Cardiac muscle cell (in vitro differentiated cells and primary cell): ENCODE data around the gene NXPH1. TPM values are rescaled to one million over a fixed set of nuclear protein-coding genes. Genes with fewer than 3 reads are reported as not detected.

Experiments used
- DNase-seq, 2 donors: peaks; one replicate each; pipeline versions ENCODE4 v3.0.0 to v3.0.0-alpha.2; 2010 to 2017; ENCODE audit warnings: low read depth in 1 of 2, low spot score in 1 of 2
- H3K27ac ChIP-seq: fragments of 200-600 bp; sonication (generic); 2 replicates; pipeline ENCODE4 v1.5.1; 2016
- H3K27me3 ChIP-seq: fragments of 200-600 bp; sonication (generic); 2 replicates; pipeline ENCODE4 v1.6.0; 2016; ENCODE audit warnings: control low read depth
- H3K36me3 ChIP-seq: fragments of 200-600 bp; sonication (generic); 2 replicates; pipeline ENCODE4 v1.5.1; 2016; ENCODE audit warnings: control low read depth
- H3K4me1 ChIP-seq: fragments of 200-600 bp; sonication (generic); 2 replicates; pipeline ENCODE4 v1.8.1; 2017; ENCODE audit warnings: low read depth, mild to moderate bottlenecking, mixed run types
- H3K4me3 ChIP-seq: fragments of 200-600 bp; sonication (generic); 2 replicates; pipeline ENCODE4 v1.5.1; 2016; ENCODE audit warnings: mild to moderate bottlenecking
- H3K9me3 ChIP-seq: fragments of 200-600 bp; sonication (generic); 2 replicates; pipeline ENCODE4 v1.5.1; 2017; ENCODE audit warnings: low read depth, mild to moderate bottlenecking, control low read depth
- polyA plus RNA-seq: library from polyadenylated mRNA; unstranded; fragments of >200 nt; fragmentation: Nextera tagmentation; extraction: Ambion mirVana; gene quantifications from 2 replicates; pipeline ENCODE4 v1.2.1, GENCODE V29; 2016
- total RNA-seq: library from RNA; depleted of rRNA; stranded (reverse); fragments of >200 nt; gene quantifications from 2 replicates; pipeline ENCODE4 v1.2.3, GENCODE V29; 2016
- TF ChIP-seq, protein P1 (sequence below): IDR thresholded peaks from 2 replicates; pipeline ENCODE4 v1.5.1; 2012; ENCODE audit warnings: low read depth, mild to moderate bottlenecking, low read length

The NXPH1 gene
- total and polyA plus RNA-seq, 2 experiments from 2014 or later = 0.95 to 1.7 TPM

DNA sequence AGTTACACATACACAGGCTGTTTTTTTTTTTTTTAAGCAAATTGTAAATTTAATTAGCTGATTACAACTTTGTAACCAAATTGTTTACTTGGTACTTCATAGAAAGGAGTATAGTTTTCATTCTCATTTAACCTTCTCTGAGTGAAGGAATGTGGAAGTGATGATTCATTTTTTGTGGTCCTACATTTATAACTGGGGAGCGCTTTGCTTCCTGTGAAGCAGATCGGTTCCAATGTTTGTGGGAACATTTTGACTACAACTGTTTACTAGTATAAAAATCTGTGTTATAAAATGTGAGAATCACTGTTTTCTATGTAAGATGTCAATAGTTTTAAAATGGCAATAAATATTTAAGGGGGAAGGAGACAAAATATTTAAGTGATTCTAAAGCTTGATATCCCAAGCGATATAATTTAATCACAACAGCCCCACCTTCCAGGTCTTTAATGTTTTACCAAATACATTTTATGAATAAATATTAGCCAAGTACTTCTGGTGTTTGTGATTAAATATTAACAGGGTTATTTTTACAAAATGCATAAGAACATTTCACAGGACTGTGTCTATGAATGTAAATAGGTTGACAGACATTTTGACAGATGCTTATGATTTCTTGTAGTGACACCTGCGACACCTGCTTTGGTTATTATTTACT is 57.1 kb downstream of the NXPH1 start:
- H3K27ac ChIP-seq = no peak overlapping the region
- DNase-seq = no peak
- no peaks in the 10 kb centered on the region for H3K9me3 ChIP-seq
- H3K36me3 ChIP-seq = no peaks in the 10 kb centered on the region
- H3K4me1 ChIP-seq = no peaks in the 10 kb centered on the region
- no peak overlapping the region for H3K4me3 ChIP-seq
- TF ChIP-seq, protein P1, sequence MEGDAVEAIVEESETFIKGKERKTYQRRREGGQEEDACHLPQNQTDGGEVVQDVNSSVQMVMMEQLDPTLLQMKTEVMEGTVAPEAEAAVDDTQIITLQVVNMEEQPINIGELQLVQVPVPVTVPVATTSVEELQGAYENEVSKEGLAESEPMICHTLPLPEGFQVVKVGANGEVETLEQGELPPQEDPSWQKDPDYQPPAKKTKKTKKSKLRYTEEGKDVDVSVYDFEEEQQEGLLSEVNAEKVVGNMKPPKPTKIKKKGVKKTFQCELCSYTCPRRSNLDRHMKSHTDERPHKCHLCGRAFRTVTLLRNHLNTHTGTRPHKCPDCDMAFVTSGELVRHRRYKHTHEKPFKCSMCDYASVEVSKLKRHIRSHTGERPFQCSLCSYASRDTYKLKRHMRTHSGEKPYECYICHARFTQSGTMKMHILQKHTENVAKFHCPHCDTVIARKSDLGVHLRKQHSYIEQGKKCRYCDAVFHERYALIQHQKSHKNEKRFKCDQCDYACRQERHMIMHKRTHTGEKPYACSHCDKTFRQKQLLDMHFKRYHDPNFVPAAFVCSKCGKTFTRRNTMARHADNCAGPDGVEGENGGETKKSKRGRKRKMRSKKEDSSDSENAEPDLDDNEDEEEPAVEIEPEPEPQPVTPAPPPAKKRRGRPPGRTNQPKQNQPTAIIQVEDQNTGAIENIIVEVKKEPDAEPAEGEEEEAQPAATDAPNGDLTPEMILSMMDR = no peak
- no peaks in the 10 kb centered on the region for H3K27me3 ChIP-seq

DNA sequence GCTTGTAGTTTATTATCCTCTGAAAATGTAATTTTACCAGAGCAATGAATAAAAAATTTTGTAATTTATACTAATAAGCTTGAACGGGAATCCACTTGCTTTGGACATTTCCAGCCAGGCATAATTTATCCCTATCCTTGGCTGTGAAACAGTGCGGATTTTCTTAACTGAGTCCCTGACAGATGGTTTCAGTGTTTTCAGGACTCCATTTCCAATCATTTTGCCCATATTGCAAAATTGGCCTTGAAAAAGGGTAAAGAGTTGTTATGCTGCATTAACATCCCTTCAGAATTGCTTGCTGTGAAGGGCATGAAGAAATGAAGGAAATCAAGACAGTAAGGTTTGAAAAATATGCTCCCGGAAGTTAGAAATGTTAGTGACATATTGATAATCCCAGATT is 57.7 kb downstream of the NXPH1 start:
- TF ChIP-seq, protein P1 = no peak
- no peak for DNase-seq
- H3K27ac ChIP-seq = no peak overlapping the region
- no peaks in the 10 kb centered on the region for H3K36me3 ChIP-seq
- no peaks in the 10 kb centered on the region for H3K9me3 ChIP-seq
- H3K4me1 ChIP-seq = no peaks in the 10 kb centered on the region
- H3K4me3 ChIP-seq = no peak overlapping the region
- H3K27me3 ChIP-seq = no peaks in the 10 kb centered on the region

DNA sequence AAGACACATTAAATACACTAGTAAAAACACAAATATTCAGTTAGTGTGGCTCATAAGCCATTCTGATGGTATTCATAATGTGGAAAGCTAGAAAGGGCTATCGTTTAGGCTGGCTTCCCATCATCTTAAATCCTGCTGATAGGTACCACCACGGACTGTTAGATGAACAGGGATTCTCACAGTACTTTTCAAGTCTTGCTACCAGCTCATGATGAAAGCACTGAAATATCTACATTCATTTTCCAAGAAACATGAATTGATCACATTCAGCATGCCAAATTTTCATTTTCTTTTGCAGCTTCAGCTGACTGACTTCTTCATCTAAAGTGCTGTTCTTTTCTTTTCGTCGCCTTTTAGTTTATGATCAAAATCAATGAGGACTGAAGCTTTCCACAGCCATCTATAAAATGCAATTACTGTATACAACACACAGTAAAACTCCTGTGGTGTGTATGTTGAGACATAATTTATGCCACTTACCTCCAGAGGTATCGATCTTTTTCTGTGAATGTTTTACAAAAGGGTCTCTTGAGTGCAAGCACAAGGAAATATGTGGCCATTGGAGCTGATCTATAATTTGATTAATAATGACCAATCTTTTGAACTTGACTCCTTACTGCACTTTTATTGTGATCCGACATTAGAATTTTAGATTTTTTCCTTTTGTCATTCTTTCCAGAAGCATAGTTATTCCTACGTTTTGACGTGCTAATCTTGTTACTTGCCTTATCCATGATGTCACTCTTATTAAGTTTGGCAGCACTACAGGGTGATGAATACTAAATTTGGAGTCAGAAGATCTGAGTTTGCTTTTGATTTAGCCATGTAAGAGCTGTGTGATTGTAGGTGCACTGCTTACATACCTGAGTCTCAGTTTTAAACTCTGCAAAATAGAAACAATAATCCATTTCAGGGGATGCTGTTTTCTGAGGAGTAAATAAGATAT is 58.4 kb downstream of the NXPH1 start:
- H3K27ac ChIP-seq = no peak overlapping the region
- no peaks in the 10 kb centered on the region for H3K4me1 ChIP-seq
- no peaks in the 10 kb centered on the region for H3K36me3 ChIP-seq
- H3K9me3 ChIP-seq = no peaks in the 10 kb centered on the region
- H3K4me3 ChIP-seq = no peak overlapping the region
- no peak for DNase-seq
- TF ChIP-seq, protein P1 = no peak
- no peaks in the 10 kb centered on the region for H3K27me3 ChIP-seq

DNA sequence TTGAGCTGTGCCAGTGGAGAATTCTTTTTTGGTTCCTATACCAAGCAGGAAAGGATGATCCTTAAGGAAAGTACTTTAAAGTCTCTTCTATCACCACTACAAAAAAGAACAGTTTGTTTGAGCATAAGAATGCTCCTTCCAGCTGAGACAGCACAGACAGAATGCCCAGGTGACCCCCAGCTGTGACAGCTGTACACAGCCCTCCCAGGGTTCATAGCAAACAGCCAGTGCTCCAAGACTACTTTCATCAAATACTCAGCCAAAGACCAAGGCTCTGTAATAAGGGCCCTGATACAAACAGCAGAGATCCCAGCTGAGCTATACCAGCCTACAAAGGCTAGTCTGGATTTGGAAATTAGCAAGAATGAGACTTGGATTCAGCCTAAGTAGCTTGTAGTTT is 65.7 kb downstream of the NXPH1 start:
- no peaks in the 10 kb centered on the region for H3K9me3 ChIP-seq
- H3K27ac ChIP-seq = no peak overlapping the region
- no peaks in the 10 kb centered on the region for H3K36me3 ChIP-seq
- no peaks in the 10 kb centered on the region for H3K27me3 ChIP-seq
- TF ChIP-seq, protein P1 = no peak
- H3K4me1 ChIP-seq = no peaks in the 10 kb centered on the region
- DNase-seq = no peak
- no peak overlapping the region for H3K4me3 ChIP-seq

DNA sequence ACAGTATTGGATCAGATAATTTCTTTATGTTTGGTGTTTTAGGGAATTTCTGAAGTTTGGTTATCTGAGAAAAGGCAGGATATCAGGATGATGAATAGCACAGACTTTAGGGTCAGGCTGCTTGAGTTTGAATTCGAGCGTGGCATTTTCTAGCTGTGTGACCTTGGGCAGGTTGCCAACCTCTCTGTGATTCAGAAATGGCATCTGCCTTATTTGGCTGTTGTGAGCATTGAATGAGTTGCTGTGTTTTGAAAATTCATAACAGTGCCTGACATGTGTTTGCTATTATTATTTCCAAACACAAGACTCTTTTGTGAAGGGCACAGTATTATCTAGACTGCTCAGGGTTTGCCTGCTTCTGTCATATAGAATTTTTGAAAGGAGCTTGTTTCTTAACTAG is 66.9 kb downstream of the NXPH1 start:
- no peaks in the 10 kb centered on the region for H3K36me3 ChIP-seq
- no peaks in the 10 kb centered on the region for H3K4me1 ChIP-seq
- no peak overlapping the region for H3K27ac ChIP-seq
- TF ChIP-seq, protein P1 = no peak
- no peaks in the 10 kb centered on the region for H3K9me3 ChIP-seq
- DNase-seq = no peak
- H3K4me3 ChIP-seq = no peak overlapping the region
- H3K27me3 ChIP-seq = no peaks in the 10 kb centered on the region
